WTC11 (cell line): ENCODE results near the gene CSNK1G1.

ENCODE experiments used
- TP53 ChIP-seq: sonication (generic); formaldehyde crosslinking; IDR thresholded peaks from 2 replicates; pipeline ENCODE4 v1.8.1; 2023; ENCODE audit warnings: mild to moderate bottlenecking, missing genetic modification reagents
- TF ChIP-seq, protein P1 (sequence below): fragments of 200-600 bp; IDR thresholded peaks from 2 replicates; pipeline ENCODE4 v1.8.0; 2022; ENCODE audit warnings: antibody characterized with exemption

DNA sequence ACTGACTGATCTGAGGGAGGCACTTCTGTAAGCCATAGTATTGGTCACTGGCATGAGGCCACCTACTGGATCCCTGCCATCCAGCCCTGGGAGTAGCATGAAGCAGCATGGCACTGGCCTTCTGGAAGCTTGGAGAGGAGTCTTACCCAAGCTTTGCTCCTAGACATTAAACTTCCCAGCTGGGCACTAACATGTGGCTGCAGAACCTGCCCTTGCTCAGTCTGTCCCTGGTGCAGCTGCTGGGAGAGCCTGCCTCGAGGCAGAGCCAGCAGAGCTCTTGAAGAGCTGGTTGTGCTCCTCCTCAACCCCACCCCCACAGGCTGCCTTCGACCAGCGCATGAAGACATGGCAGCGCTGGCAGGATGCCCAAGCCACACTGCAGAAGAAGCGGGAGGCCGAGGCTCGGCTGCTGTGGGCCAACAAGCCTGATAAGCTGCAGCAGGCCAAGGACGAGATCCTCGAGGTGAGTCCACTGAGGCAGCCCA is 221.6 kb downstream of the CSNK1G1 start:
- TF ChIP-seq, protein P1, sequence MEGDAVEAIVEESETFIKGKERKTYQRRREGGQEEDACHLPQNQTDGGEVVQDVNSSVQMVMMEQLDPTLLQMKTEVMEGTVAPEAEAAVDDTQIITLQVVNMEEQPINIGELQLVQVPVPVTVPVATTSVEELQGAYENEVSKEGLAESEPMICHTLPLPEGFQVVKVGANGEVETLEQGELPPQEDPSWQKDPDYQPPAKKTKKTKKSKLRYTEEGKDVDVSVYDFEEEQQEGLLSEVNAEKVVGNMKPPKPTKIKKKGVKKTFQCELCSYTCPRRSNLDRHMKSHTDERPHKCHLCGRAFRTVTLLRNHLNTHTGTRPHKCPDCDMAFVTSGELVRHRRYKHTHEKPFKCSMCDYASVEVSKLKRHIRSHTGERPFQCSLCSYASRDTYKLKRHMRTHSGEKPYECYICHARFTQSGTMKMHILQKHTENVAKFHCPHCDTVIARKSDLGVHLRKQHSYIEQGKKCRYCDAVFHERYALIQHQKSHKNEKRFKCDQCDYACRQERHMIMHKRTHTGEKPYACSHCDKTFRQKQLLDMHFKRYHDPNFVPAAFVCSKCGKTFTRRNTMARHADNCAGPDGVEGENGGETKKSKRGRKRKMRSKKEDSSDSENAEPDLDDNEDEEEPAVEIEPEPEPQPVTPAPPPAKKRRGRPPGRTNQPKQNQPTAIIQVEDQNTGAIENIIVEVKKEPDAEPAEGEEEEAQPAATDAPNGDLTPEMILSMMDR: no peak
- TF ChIP-seq TP53 (CRISPR knock-in tag): no peak
